ENCODE results near the gene TBC1D16.

TBC1D16 gene

DNA sequence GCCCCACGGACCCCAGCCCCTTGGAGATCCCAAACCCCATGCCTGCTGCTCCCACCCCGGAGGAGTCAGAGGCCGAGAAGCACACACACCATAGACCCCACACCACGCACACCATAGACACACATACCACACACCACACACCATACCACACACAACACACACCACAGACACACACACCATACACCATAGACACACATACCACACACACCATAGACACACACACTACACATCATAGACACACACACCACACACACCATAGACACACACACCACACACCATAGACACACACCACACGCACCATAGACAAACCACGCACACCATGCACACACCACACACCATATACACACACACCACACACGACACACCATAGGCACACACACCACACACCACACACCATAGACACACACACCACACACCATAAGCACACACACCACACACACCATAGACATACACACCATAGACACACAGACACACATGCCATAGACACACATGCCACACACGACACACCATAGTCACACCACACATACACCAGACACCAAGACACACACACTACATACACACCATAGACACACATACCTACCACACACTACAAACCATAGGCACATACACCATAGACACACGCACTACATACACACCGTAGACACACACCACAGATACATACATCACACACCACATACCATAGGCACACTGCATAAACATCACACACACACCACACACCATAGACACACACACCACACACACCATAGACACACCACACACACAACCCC, 11.3 kb downstream of the TBC1D16 start:
- no peak for DNase-seq

DNA sequence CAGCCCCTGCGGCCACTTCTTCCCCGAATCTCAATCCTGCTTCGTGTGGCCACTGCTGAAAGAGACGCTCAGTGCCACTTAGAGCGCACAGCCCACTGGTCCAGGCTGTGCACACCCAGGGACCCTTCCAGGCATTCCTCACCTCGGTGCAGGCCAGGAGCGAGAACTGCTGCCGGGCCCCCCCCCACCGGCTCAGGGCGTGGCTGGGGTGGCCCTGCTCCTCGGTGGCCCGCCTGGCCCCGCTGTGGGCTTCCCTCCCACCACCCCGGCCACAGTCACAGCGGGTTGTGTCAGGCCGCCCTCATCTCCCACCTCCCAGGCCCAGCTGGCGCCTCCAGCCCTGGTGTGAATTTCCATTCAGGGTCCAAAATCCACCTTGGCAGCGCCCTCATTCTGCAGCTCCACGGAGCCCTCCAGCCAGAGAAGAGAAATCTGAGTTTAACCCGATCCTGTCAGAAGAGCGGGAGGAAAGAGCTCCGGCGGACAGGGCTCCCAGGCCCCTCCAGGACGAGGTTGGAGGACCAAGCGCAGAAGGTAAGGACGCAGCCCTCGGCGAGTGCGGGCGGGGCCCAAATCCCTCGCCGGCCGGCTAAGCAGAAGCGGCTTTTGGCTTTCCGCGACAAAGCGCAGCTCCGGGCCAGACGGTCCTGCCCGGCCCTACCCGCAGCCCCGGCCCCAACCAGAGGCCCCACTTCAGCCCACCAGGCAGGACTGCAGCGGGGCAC, 12.0 kb downstream of the TBC1D16 start:
- DNase-seq, result no peak

DNA sequence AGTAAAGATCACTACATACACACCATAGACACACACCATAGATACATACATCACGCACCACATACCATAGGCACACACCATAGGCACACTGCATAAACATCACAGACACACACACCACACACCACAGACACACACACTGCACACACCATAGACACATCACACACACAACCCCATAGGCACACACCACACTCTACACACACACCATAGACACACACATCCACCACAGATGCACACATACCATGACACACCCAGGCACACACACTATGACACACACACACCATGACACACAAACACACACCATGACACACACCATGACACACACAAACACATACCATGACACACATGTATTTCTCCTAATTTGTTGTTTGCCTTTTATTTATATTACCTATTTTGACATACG, 14.1 kb downstream of the TBC1D16 start:
- DNase-seq, result no peak

DNA sequence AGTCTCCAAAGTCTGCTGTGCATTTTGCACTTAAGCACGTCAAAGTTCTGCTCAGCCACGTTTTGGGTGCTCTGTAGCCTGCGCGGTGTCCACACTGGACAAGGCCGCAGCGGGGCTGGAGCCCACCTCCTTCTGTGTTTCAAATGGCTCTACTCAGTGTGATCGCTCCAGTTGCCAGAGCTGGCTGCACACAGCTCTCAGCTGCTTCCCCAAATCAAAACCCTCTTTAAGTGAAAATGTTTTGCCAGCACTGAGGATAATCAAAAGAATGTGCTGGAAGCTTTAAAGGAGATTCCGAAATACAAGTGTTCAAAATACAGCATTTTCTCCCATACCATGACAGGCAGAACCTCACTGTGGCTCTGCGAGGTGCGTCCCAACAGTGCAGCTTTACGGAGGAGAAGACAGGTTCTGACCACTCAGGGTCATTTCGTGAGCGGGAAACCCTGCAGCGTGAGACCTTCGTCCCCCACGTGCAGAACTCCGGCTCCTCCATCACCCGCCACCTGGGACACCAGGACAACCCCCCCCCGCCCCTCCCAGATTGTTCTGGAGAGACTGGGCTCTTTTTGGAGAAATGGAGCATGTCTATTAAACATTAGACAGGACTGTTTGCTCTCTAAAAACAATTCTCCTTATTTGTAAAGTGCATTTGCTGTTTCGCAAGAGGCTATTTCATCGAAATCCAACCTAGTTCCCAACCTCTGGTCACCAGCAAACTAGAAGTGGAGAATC, 16.6 kb downstream of the TBC1D16 start:
- no peak for DNase-seq

DNA sequence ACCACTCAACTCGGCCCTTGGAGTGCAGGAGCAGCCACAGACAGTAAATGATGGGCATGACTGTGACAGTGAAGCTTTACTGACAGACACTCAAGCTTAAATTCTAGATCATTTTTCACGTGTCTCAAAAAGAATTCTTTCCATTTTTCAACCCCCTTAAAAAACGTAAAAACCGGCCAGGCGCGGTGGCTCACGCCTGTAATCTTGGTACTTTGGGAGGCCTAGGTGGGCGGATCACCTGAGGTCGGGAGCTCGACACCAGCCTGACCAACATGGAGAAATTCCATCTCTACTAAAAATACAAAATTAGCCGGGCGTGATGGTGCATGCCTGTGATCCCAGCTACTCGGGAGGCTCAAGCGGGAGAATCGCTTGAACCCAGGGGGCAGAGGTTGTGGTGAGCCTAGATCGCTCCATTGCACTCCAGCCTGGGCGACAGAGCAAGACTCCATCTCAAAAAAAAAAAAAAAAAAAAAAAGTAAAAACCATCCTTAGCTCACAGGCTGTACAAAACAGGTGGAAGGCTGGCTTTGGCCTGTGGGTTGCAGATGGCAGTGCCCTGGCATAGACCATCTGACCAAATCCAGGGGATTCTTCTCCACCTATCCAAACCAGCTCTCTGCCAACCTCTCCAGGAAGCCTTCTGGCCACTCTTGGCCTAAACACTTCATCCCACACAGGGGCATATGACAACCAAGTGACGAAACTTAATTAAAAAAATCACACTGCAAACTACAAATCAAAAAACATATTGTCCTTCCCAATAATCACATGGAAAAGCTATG, 18.3 kb downstream of the TBC1D16 start:
- DNase-seq, result no peak

DNA sequence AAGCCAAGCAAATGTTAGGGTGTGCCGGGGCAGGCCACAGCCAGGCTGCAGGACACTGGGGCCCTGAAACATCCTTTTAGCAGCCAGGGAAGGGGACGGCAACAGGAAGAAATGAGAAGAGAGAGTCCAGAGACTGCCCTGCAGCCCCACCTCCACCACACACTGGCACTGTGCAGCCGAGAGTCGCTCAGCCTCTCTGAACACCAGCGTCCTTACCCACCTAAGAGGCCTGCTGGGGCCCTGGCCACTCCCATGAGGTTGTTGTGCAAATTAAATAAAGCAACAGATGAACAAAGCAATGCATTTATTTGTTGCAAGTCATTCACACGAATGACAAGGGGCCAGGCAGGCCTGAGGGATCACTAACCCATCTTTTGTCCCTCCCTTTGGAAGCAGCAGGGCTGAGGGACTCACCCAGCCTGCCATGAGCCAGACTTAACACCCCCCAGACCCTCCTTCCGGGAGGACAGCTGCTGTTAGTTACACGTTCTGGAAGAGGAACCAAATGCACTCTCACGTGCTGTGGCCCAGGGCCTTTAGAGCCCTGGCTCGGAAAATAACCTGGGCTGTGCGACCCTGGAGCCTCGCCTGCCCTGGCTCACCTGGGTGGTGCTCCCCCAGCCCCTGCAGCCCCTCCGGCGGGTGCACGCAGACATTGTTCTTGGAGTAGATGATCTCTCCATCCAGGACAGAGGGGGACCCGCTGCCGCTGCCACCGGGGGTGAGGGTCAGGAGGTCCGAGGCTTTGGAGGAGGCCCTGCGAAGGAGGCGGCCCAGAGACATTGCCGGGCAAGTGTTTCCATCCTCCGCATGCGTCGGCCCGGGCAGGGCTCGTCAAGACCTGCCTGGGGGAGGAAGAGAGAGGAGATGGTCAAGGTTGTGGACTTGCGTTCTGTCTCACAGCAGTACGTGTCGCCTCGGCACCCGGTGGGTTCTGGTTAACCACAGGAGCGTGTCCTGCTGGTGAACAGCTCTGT, 22.6 kb downstream of the TBC1D16 start:
- DNase-seq, result no peak

DNA sequence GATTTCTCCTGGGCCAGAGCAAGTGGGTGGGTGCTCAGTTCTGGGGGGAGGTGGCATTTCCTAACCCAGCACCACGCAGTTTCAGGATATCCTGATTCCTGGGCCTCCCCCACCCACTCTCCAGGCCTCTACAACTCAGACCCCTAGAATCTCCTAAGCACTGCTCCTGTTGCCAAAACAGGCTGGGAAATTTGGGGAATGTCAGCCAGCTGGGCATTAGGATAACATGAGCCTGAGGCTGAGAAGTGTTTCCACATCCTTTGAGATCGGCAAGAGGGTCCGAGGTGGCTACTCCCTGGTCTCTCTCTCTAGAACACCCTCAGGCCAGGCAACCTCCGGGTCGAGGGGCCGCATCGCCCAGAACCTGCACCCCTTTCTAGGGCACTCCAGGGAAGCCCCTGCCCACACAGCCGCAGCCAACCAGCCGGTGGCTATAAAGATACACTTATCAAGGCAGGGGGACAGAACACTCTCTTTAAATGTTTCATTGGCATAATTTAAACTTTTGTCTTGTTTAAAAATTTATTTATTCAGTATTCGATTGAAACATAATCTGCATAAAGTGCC, 23.6 kb downstream of the TBC1D16 start:
- peak in 2 of 3 donors; percentile 19 to 29 for DNase-seq

DNA sequence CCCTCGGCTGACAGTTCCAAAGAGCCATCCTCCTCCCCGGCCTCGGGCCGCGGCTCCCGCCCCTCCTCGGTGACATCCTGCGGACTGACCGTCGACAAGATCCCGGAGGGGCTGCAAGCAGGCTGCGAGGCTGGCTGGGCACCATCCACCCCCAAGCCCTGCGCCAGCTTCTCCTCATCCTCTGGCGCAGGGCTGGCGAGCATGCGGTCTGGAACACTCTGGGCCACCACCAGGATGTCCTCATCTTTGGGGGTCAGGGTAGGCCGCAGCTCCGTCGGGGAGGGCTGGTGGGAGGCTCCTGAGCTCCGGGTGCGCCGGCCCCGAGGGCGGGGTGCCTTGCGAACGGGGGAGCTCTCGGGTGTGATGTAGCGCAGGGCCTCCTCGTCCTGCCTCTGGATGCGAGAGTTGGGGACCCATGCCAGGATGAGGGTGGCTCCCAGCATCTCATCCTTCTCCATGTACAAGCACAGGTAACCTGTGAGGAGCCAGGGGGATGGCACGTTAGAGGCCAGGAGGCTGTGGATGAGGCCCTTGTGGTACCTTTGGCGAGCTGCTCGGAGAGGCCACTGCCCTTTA, 25.3 kb downstream of the TBC1D16 start:
- DNase-seq, result no peak

DNA sequence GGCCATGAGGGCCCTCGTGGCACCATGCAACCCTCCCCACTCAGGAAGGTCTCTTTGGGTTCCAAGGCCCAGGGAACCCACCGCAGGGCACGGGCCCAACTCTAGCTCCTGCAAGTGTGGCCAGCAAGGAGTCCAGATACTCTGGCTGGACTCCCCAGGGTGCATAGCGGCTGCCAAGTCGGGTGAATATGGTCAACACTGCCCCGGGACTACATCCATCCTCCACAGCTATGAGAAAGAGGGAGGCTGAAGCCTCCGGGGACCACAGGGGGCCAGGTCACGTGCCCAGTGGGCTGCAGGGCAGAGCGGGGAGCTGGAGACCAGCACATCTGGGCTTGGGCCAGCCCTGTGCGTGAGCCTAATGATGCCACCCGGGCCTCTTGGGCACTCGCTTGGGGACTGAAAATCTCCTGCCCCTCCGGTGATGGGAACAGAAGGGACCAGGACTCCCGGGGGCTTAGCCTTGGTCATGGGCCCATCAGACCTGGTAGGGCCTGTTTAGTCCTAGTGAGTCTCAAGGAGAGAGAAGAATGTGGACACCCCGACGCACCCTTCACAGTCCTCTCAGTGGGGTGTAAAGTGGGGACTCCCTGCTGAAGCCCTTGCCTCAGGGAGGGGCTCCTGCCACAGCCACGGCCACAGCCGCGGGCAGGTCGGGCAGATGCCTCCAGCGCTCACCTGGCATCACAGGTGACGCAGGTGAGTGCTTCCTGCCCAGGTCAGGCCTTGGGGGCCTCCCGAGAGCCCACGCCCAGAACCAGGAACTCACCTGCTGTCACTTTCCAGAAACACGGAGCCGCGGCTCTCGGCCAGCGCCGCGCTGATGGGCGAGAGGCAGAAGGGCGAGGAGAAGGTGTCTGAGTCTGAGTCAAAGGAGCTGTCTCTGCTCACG, 26.0 kb downstream of the TBC1D16 start:
- no peak for DNase-seq

DNA sequence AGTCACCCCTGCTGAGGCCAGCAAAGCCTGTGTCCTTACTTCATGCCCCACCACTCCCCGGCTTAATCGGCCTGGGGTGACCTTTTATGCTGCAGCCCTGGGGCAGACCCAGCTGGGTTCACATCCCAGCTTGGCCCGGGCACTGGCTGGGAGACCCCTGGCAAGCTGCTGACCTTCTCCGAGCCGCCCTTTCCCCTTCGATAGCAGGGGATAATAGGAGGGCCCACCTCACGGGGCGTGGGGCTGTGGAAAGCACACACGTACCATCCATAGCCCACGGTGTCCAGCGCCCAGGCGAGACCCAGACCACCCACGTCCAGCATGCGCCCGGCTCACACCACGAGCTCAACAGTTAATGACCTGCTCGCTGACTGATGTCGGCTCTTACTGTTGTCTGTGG, 26.8 kb downstream of the TBC1D16 start:
- no peak for DNase-seq

DNA sequence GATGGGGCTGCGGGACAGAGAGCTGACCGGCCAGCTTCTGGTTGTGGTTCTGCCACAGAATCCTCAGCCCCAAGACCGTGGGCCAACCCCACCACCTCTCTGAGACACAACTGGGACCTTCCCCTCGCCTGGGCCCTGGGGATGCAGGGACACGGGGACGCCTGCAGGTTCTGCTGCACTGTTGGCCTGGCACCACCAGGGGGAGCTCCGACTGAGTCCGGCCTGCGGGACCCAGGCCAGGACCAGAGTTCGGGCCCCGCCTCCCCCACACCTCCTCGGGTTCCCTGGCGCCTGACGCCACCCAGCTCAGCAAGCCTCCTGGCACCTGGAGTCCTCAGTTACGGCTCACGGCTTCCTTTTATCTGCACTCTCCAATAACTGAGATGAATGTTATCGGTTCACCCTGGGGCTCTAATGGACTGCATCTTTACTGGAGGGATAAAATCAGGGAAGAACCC, 27.3 kb downstream of the TBC1D16 start:
- peak; percentile 76 to 89 (median 82) for DNase-seq

DNA sequence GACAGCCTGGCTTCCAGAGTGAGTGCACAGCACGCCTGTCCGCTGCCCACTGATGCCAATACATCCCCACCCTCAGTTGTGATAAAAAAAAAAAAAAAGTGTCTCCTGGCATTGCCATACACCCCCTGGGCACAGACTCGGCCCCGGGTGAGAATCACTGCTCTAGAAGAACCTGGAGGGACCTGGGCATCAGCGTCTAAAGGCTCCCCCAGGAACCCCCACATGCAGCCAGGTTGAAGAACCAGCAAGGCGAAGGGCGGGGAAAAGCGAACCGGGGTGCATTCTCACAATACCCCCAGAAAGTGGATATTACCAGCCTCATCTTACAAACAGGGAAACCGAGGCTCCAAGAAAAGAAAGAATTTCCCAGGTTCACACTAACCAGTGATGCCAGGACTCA, 27.7 kb downstream of the TBC1D16 start:
- DNase-seq, result no peak

DNA sequence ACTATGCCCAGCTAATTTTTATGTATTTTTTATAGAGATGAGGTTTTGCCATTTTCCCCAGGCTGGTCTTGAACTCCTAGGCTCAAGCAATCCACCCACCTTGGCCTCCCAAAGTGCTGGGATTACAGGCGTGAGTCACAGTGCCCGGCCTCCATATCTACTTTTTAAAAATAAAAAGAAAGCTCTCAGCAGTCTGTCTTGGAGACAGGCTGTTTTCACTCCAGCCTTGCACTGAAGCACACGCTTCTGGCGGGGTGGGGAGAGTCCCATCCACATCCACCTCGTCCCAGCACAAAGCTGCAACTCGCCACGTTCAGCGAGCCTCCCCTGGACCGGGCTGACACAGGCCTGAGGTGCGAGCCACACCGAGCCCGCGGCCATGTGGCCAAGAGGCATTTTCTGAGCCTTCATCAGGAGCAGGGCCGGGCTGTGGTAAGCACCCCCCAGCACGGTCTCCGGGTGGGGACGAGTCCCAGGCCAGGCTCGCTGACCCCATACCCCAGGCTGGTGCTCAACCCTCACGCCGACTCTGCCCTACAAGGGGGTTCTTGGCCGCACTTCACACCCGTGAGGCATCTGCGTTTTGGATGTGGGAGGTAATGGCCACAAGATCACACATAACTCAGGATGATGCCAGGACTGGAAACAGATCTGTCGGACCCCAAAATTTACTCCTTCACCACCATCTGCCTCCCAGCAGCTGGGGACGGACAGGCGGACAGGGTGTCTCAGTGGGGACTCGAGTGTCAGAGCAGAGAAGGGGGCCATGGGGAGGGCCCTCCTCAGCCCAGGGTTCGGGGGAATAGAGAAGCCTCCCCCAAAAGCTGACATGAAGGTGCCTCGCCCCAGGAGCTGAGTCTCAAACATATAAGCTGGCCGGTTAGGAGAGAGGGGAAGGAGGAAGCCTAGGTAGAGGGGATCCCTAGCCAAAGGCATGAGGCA, 28.6 kb downstream of the TBC1D16 start:
- DNase-seq, result no peak

DNA sequence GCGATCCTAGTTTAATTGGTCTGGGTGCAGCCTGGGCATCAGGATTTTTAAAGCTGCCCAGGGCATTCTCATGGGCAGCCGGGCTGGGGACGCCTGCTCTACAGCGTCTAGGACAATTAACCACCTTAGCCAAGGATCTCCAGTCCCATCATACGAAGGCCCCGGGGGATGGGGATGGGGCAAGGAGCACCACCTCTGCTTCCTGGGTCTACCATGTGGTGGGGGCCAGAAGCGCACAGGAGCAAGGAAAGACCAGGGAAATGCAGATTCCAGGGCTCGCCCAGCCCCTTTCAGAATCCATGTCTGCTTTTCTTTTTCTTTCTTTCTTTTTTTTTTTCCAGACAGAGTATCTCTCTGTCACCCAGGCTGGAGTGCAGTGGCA, 29.3 kb downstream of the TBC1D16 start:
- no peak for DNase-seq

DNA sequence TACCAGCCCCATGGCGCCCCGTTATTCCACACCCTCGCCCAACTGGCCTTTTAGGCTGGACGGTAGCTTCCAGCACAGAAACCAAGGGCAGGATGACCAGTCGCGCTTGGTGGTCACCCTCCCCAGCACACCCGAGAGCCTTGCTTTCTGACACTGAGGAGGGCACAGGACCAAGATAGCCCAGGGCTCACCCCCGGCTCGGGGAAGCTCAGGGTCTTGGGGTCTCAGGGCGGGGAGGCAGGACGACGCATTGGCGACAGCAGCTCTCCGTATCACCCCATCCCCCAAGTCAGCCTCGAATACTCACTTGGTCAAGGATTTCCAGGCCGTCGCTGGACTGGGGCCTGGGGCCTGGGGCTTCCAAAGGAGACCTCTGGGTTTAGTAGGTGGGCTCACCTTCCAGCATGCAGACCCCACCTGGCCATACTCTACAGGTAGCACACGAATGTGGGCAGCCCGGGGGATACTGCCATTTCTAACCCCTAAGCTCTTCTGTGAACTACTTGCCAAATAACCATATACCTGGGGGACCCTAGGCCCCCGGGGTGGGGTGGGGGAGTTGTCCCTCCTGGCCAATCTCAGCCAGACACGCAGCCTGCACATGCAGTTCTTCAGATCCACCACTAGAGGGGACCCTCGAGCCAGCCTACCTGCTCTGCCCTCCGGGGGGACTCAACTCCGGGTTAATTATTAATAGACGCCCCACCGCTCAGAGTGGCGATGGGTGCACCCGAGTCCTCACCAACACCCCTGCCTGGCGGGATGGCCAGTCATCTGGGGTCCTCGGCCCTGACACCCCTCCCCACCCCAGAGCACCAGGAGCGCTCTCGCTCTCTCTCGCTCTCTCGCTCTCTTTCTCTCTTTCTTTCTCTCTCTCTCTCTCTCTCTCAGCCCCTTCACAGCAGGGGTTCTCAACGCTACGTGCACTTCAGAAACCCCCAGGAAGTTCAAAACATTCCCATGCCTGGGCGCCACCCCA, 30.0 kb downstream of the TBC1D16 start:
- DNase-seq, result peak; percentile 52 to 66 (median 64)

DNA sequence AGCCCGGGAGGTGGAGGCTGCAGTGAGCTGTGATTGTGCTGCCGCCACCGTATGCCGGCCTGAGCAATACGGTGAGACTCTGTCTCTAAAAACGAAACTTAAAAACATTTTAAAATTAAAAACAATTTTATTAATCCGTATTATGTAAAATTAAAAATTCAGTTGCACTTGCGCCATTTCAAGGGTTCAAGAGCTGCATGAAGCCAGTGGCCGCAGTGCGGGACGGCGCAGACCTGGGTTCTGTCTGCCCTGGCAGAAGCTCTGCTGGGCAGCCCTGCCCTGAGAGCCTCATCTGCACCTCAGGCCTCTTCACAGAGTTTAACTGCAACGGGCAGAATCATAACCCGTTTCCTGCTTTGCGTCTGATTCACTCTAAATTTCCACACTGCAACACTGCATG, 31.7 kb downstream of the TBC1D16 start:
- DNase-seq, result no peak
